A549 (cell line): ENCODE data around the gene SETD1B. TPM values are rescaled to one million over a fixed set of nuclear protein-coding genes. Genes with fewer than 3 reads are reported as not detected.
A peak's percentile ranks its signal among the peaks of the same experiment; 100 is the strongest.

Source experiments
- ATAC-seq, 2 experiments: fragments of 200-7000 bp in 1 of 2; fragments of >200 bp in 1 of 2; cut with Nextera tagmentation in 1 of 2; cut with Tn5 transposase in 1 of 2; 3 replicates each; pipeline versions ENCODE4 v1.8.0 to v1.9.1; 2018 to 2020; ENCODE audit warnings: mild to moderate bottlenecking in 1 of 2, moderate library complexity in 1 of 2
- CTCF ChIA-PET: fragments of 300-600 bp; sonication (Branson Sonifier 250); formaldehyde crosslinking; extraction: SDS; loops from one replicate; lab custom pipeline; 2021; ENCODE audit warnings: antibody characterized with exemption, inconsistent platforms; lab: Yijun Ruan, JAX
- POLR2A ChIA-PET: fragments of 350-600 bp; formaldehyde crosslinking; extraction: SDS; loops from one replicate; lab custom pipeline; 2021; ENCODE audit warnings: antibody characterized with exemption, inconsistent platforms; lab: Yijun Ruan, JAX
- DNase-seq, 2 experiments: peaks; one replicate each; pipeline versions ENCODE4 v3.0.0 to v3.0.0-alpha.2; 2011 to 2016; ENCODE audit warnings: low read depth in 1 of 2, low spot score in 1 of 2
- FAIRE-seq: peaks from 2 replicates; lab custom pipeline; 2011; peaks lifted over from hg19 to GRCh38; lab: Jason Lieb, UNC
- H3K27ac ChIP-seq, 2 experiments: fragments of >200 bp; sonication (Bioruptor Twin); formaldehyde crosslinking; 3 replicates each; pipeline ENCODE4 v1.5.1; 2016 to 2017
- H3K4me1 ChIP-seq: fragments of >200 bp; sonication (Bioruptor Twin); formaldehyde crosslinking; 3 replicates; pipeline ENCODE4 v1.6.1; 2016
- H3K4me2 ChIP-seq: fragments of >200 bp; sonication (Bioruptor Twin); formaldehyde crosslinking; 3 replicates; pipeline ENCODE4 v1.6.1; 2016
- H3K4me3 ChIP-seq: fragments of >200 bp; sonication (Bioruptor Twin); formaldehyde crosslinking; 3 replicates; pipeline ENCODE4 v1.5.1; 2016
- H3K9me3 ChIP-seq: fragments of >200 bp; sonication (Bioruptor Twin); formaldehyde crosslinking; 3 replicates; pipeline ENCODE4 v1.6.1; 2016
- CBX8 ChIP-seq: fragments of 200-600 bp; sonication (generic); IDR thresholded peaks from 2 replicates; pipeline ENCODE4 v1.6.1; 2016
- CEBPB ChIP-seq, 2 experiments: fragments of >200 bp in 1 of 2; sonication (Bioruptor Twin) in 1 of 2; formaldehyde crosslinking in 1 of 2; IDR thresholded peaks; 2 replicates each; pipeline ENCODE4 v1.6.1; 2012 to 2016
- CHD2 ChIP-seq: fragments of 150-350 bp; IDR thresholded peaks from 2 replicates; pipeline ENCODE4 v1.6.1; 2014; ENCODE audit warnings: low read length; ENCODE audit not compliant: partially characterized antibody
- EHF ChIP-seq: fragments of 250-450 bp; sonication (Bioruptor Pico); IDR thresholded peaks from 2 replicates; pipeline ENCODE4 v1.5.0; 2020; ENCODE audit warnings: mild to moderate bottlenecking
- EHMT2 ChIP-seq: fragments of 200-600 bp; sonication (generic); IDR thresholded peaks from 2 replicates; pipeline ENCODE4 v1.6.1; 2016; ENCODE audit warnings: antibody characterized with exemption, low read depth, mild to moderate bottlenecking, moderate library complexity
- ESRRA ChIP-seq: fragments of 150-350 bp; IDR thresholded peaks from 2 replicates; pipeline ENCODE4 v1.6.1; 2014; ENCODE audit warnings: mild to moderate bottlenecking, low read length, borderline replicate concordance
- GATA3 ChIP-seq: IDR thresholded peaks from 2 replicates; pipeline ENCODE4 v1.6.1; 2012; ENCODE audit warnings: borderline replicate concordance
- HDAC2 ChIP-seq: fragments of 200-600 bp; sonication (generic); IDR thresholded peaks from 2 replicates; pipeline ENCODE4 v1.6.1; 2016
- HOXA7 ChIP-seq: fragments of 250-450 bp; sonication (Bioruptor Pico); IDR thresholded peaks from 2 replicates; pipeline ENCODE4 v1.5.0; 2020; ENCODE audit warnings: mild to moderate bottlenecking, moderate library complexity
- HOXB13 ChIP-seq: fragments of 250-450 bp; sonication (Bioruptor Pico); IDR thresholded peaks from 2 replicates; pipeline ENCODE4 v1.5.0; 2020; ENCODE audit warnings: low read depth, mild to moderate bottlenecking, moderate library complexity
- HOXB5 ChIP-seq: fragments of 250-450 bp; sonication (Bioruptor Pico); IDR thresholded peaks from 2 replicates; pipeline ENCODE4 v1.5.0; 2020; ENCODE audit warnings: mild to moderate bottlenecking, moderate library complexity
- JUN ChIP-seq, 2 experiments: fragments of >200 bp; sonication (Bioruptor Twin); formaldehyde crosslinking; IDR thresholded peaks; 2 replicates in 1 of 2; 3 replicates in 1 of 2; pipeline ENCODE4 v1.6.1; 2016 to 2017
- JUNB ChIP-seq: fragments of >200 bp; sonication (Bioruptor Twin); formaldehyde crosslinking; IDR thresholded peaks from 2 replicates; pipeline ENCODE4 v1.6.1; 2016
- KDM5A ChIP-seq: fragments of 200-600 bp; sonication (generic); IDR thresholded peaks from 2 replicates; pipeline ENCODE4 v1.6.1; 2016; ENCODE audit warnings: antibody characterized with exemption, mild to moderate bottlenecking
- MAFK ChIP-seq: fragments of 450-650 bp; IDR thresholded peaks from 2 replicates; pipeline ENCODE4 v1.6.1; 2014; ENCODE audit not compliant: partially characterized antibody
- MAZ ChIP-seq: fragments of 150-350 bp; IDR thresholded peaks from 2 replicates; pipeline ENCODE4 v1.6.1; 2014; ENCODE audit warnings: antibody characterized with exemption, low read depth, low read length, borderline replicate concordance
- NFE2L2 ChIP-seq: fragments of 150-350 bp; conservative IDR thresholded peaks from 2 replicates; pipeline ENCODE4 v1.6.1; 2014; ENCODE audit warnings: low read length
- PHF8 ChIP-seq: fragments of 200-600 bp; sonication (generic); IDR thresholded peaks from 2 replicates; pipeline ENCODE4 v1.6.1; 2016; ENCODE audit warnings: low read depth, mild to moderate bottlenecking, antibody characterized with exemption, moderate library complexity, borderline replicate concordance
- POLR2A ChIP-seq: IDR thresholded peaks from 2 replicates; pipeline ENCODE4 v1.6.1; 2012; ENCODE audit warnings: mild to moderate bottlenecking, low read length
- POLR2AphosphoS2 ChIP-seq: conservative IDR thresholded peaks from 2 replicates; pipeline ENCODE4 v1.6.1; 2012; ENCODE audit warnings: low read length, improper control_type of control experiment, inconsistent platforms
- RAD21 ChIP-seq, 2 experiments: fragments of >200 bp in 1 of 2; sonication (Bioruptor Twin) in 1 of 2; formaldehyde crosslinking in 1 of 2; IDR thresholded peaks in 1 of 2; conservative IDR thresholded peaks in 1 of 2; 2 replicates in 1 of 2; 3 replicates in 1 of 2; pipeline ENCODE4 v1.6.1; 2012 to 2018; ENCODE audit warnings: inconsistent platforms in 1 of 2
- RCOR1 ChIP-seq: fragments of 150-350 bp; IDR thresholded peaks from 2 replicates; pipeline ENCODE4 v1.6.1; 2014; ENCODE audit warnings: antibody characterized with exemption, low read length, low read depth
- ZC3H11A ChIP-seq: fragments of 450-650 bp; IDR thresholded peaks from 2 replicates; pipeline ENCODE4 v1.6.1; 2014; ENCODE audit warnings: antibody characterized with exemption, mild to moderate bottlenecking
- ZFP36 ChIP-seq: fragments of 450-650 bp; IDR thresholded peaks from 2 replicates; pipeline ENCODE4 v1.6.1; 2014; ENCODE audit warnings: borderline replicate concordance; ENCODE audit not compliant: partially characterized antibody
- WGBS: methylation state at CpG from one replicate; pipeline ENCODE4 v1.1.6; 2017; ENCODE audit errors: missing lambda C conversion rate; 5-methylcytosine and 5-hydroxymethylcytosine counted together
- polyA plus RNA-seq, 4 experiments: library from polyadenylated mRNA; depleted of rRNA in 3 of 4; stranded (reverse); fragments of >200 nt; fragmentation: RNase III in 1 of 4; extraction: RNeasy Plus Mini Kit Qiagen cat#74134 plus additional on column Dnase treatment in 1 of 4; gene quantifications; 2 replicates in 3 of 4; 3 replicates in 1 of 4; pipeline ENCODE4 v1.2.3, GENCODE V29; 2011 to 2017
- TF ChIP-seq, protein P1 (sequence below): fragments of 150-350 bp; IDR thresholded peaks from 2 replicates; pipeline ENCODE4 v1.6.1; 2014; ENCODE audit warnings: low read depth, mild to moderate bottlenecking, low read length
- TF ChIP-seq, protein P2 (sequence below): fragments of 250-450 bp; sonication (Bioruptor Pico); IDR thresholded peaks from 2 replicates; pipeline ENCODE4 v1.5.0; 2021; ENCODE audit warnings: mild to moderate bottlenecking, moderate library complexity, borderline replicate concordance
- TF ChIP-seq, protein P3 (sequence below): fragments of >200 bp; sonication (Bioruptor Twin); formaldehyde crosslinking; IDR thresholded peaks from 3 replicates; pipeline ENCODE4 v1.6.1; 2016
- TF ChIP-seq, protein P4 (sequence below): IDR thresholded peaks from 2 replicates; pipeline ENCODE4 v1.6.1; 2012; ENCODE audit warnings: low read depth, borderline replicate concordance
- TF ChIP-seq, protein P5 (sequence below): fragments of 250-450 bp; sonication (Bioruptor Pico); IDR thresholded peaks from 2 replicates; pipeline ENCODE4 v1.5.0; 2020; ENCODE audit warnings: low read depth, mild to moderate bottlenecking, moderate library complexity
- TF ChIP-seq, protein P6 (sequence below): fragments of 200-600 bp; sonication (generic); IDR thresholded peaks from 2 replicates; pipeline ENCODE4 v1.6.1; 2016; ENCODE audit warnings: antibody characterized with exemption, mild to moderate bottlenecking, moderate library complexity
- TF ChIP-seq, protein P7 (sequence below): fragments of 450-650 bp; IDR thresholded peaks from 2 replicates; pipeline ENCODE4 v1.6.1; 2014; ENCODE audit warnings: antibody characterized with exemption

SETD1B gene
- polyA plus RNA-seq, 2 of the 4 experiments (the other 2 are of a cell fraction): 1.1 to 8.6 TPM

DNA sequence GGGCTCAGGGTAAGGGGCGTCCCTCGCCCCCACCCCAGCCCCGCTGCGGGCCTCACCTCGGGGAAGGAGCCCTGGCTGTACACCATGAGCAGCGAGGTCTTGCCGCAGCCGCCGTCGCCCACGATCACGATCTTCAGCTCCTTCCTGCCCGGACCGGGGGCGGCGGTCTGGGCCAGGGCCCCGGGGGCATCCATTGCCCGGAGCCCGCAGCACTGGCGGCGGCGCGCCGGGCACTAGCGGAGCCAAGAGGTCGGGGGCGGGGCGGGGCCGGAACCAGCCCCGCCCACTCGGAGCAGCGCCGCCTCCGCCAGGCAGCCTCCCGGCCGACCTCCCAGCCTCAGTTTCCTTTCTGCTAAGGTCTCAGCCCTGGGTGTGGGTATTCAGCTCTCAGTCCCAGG, 10.4 kb upstream of the SETD1B start, which contains the start of gene RHOF:
Gene RHOF (minus strand): TSS at position 249 of the 398 bp plus-strand sequence. CDS start 55 bp downstream, at position 194.
- 0% methylated on average over 8 of the region's 36 CpGs for WGBS
- Histone ChIP-seq H3K4me1 (peaks cover 75% of the 10 kb centered on the region), H3K4me2 (peak within 1 kb of the TSS; percentile 78), H3K9me3 (no peaks in the 10 kb centered on the region), H3K27ac (peak within 1 kb of the TSS; percentile 100), H3K4me3 (peak within 1 kb of the TSS; percentile 96)
- no peak for DNase-seq
- ChIA-PET POLR2A (interaction anchor here (1.1 to 6.1 kb wide), 5 partner anchors 9 to 81 kb away, joined by 3 to 43 read pairs (median 11); partner anchors contain the start of genes SETD1B and TMEM120B), CTCF (interaction anchor here (0.6 to 72.2 kb wide), 42 partner anchors 8 to 364 kb away, joined by 3 to 2657 read pairs (median 6); partner anchors contain the start of genes BCL7A, MORN3, ORAI1 and PSMD9)
- ATAC-seq: peak; percentile 22 to 52
- no peak for FAIRE-seq
- TF ChIP-seq JUNB (no peak), RAD21 (conservative IDR thresholded peaks at IDR 0.05 in 1 of 2, IDR thresholded peaks at IDR 0.05 in 1 of 2) (no peak), HOXB13 (no peak), RCOR1 (no peak), HOXB5 (no peak), EHF (no peak; the same call in 1 of the 2 replicates), PHF8 (peak; percentile 61; the same call in 1 of the 2 replicates), ESRRA (0 out of 2 replicates have a peak, but pooled peaks have one; percentile 7), CEBPB (IDR thresholded peaks at IDR 0.05) (no peak), HDAC2 (no peak), CHD2 (no peak), MAFK (no peak), GATA3 (no peak), POLR2AphosphoS2 (no peak), EHMT2 (no peak), ZC3H11A (no peak), CBX8 (no peak), HOXA7 (CRISPR knock-in tag) (no peak), ZFP36 (peak; percentile 99), POLR2A (peak; percentile 70), JUN (IDR thresholded peaks at IDR 0.05) (peak in 1 of 2 experiments; percentile 60; a peak in 3 of 5 replicates), NFE2L2 (no peak), MAZ (no peak; the same call in 1 of the 2 replicates), KDM5A (no peak)
- TF ChIP-seq, protein P1, sequence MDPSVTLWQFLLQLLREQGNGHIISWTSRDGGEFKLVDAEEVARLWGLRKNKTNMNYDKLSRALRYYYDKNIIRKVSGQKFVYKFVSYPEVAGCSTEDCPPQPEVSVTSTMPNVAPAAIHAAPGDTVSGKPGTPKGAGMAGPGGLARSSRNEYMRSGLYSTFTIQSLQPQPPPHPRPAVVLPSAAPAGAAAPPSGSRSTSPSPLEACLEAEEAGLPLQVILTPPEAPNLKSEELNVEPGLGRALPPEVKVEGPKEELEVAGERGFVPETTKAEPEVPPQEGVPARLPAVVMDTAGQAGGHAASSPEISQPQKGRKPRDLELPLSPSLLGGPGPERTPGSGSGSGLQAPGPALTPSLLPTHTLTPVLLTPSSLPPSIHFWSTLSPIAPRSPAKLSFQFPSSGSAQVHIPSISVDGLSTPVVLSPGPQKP: no peak
- TF ChIP-seq, protein P2, sequence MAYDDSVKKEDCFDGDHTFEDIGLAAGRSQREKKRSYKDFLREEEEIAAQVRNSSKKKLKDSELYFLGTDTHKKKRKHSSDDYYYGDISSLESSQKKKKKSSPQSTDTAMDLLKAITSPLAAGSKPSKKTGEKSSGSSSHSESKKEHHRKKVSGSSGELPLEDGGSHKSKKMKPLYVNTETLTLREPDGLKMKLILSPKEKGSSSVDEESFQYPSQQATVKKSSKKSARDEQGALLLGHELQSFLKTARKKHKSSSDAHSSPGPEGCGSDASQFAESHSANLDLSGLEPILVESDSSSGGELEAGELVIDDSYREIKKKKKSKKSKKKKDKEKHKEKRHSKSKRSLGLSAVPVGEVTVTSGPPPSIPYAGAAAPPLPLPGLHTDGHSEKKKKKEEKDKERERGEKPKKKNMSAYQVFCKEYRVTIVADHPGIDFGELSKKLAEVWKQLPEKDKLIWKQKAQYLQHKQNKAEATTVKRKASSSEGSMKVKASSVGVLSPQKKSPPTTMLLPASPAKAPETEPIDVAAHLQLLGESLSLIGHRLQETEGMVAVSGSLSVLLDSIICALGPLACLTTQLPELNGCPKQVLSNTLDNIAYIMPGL (CRISPR knock-in tag): no peak; the same call in 1 of the 2 replicates
- TF ChIP-seq, protein P3, sequence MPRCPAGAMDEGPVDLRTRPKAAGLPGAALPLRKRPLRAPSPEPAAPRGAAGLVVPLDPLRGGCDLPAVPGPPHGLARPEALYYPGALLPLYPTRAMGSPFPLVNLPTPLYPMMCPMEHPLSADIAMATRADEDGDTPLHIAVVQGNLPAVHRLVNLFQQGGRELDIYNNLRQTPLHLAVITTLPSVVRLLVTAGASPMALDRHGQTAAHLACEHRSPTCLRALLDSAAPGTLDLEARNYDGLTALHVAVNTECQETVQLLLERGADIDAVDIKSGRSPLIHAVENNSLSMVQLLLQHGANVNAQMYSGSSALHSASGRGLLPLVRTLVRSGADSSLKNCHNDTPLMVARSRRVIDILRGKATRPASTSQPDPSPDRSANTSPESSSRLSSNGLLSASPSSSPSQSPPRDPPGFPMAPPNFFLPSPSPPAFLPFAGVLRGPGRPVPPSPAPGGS: no peak; the same call in 2 of the 3 replicates
- TF ChIP-seq, protein P4, sequence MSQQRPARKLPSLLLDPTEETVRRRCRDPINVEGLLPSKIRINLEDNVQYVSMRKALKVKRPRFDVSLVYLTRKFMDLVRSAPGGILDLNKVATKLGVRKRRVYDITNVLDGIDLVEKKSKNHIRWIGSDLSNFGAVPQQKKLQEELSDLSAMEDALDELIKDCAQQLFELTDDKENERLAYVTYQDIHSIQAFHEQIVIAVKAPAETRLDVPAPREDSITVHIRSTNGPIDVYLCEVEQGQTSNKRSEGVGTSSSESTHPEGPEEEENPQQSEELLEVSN: no peak
- TF ChIP-seq, protein P5, sequence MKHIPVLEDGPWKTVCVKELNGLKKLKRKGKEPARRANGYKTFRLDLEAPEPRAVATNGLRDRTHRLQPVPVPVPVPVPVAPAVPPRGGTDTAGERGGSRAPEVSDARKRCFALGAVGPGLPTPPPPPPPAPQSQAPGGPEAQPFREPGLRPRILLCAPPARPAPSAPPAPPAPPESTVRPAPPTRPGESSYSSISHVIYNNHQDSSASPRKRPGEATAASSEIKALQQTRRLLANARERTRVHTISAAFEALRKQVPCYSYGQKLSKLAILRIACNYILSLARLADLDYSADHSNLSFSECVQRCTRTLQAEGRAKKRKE (CRISPR knock-in tag): no peak
- TF ChIP-seq, protein P6, sequence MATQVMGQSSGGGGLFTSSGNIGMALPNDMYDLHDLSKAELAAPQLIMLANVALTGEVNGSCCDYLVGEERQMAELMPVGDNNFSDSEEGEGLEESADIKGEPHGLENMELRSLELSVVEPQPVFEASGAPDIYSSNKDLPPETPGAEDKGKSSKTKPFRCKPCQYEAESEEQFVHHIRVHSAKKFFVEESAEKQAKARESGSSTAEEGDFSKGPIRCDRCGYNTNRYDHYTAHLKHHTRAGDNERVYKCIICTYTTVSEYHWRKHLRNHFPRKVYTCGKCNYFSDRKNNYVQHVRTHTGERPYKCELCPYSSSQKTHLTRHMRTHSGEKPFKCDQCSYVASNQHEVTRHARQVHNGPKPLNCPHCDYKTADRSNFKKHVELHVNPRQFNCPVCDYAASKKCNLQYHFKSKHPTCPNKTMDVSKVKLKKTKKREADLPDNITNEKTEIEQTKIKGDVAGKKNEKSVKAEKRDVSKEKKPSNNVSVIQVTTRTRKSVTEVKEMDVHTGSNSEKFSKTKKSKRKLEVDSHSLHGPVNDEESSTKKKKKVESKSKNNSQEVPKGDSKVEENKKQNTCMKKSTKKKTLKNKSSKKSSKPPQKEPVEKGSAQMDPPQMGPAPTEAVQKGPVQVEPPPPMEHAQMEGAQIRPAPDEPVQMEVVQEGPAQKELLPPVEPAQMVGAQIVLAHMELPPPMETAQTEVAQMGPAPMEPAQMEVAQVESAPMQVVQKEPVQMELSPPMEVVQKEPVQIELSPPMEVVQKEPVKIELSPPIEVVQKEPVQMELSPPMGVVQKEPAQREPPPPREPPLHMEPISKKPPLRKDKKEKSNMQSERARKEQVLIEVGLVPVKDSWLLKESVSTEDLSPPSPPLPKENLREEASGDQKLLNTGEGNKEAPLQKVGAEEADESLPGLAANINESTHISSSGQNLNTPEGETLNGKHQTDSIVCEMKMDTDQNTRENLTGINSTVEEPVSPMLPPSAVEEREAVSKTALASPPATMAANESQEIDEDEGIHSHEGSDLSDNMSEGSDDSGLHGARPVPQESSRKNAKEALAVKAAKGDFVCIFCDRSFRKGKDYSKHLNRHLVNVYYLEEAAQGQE: no peak
- TF ChIP-seq, protein P7, sequence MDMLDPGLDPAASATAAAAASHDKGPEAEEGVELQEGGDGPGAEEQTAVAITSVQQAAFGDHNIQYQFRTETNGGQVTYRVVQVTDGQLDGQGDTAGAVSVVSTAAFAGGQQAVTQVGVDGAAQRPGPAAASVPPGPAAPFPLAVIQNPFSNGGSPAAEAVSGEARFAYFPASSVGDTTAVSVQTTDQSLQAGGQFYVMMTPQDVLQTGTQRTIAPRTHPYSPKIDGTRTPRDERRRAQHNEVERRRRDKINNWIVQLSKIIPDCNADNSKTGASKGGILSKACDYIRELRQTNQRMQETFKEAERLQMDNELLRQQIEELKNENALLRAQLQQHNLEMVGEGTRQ: no peak
